ENCODE data around the gene OLFML1. TPM values are rescaled to one million over a fixed set of nuclear protein-coding genes. Genes with fewer than 3 reads are reported as not detected.

The OLFML1 gene
- total and polyA plus RNA-seq, 10 of the 15 experiments (the other 5 are each of a cell fraction or from before 2014, with no cell fraction given), result 0.04 to 0.71 (median 0.21) TPM; not detected in 6

DNA sequence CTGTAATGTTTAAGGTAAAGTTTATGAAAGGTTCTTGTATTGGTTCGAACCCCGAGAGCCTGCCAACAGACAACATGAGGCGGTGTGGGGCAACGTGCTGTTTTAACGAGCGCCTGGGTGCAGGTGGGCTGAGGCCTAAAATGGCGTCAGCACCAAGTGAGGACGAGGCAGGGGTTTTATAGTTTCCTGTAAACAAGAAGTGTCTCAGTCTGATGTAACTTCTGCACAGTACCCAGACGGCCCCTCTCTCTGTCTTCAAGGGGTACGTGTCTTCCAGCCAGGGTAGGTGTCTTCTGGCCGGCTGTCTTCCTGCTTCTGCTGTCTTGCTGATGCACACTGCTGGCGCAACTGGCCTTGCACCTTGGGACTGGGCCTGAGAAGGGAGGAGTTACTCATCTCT lies 31.2 kb downstream of the OLFML1 start:
- Histone ChIP-seq H3K36me3 (ENCODE audit: control insufficient read depth in 2 of 2, insufficient read depth in 2 of 2, low read length in 1 of 2) (no peaks in the 10 kb centered on the region), H3K4me3 (peak overlapping the region; percentile 92), H3K79me2 (ENCODE audit: control insufficient read depth, insufficient read depth, low read length) (peaks cover 84% of the 10 kb centered on the region), H2AFZ (ENCODE audit: control insufficient read depth, low read depth, low read length) (no peak overlapping the region), H3K9me3 (replicated peaks; ENCODE audit: control insufficient read depth, insufficient read depth, low read length) (no peaks in the 10 kb centered on the region), H3K4me2 (ENCODE audit: control insufficient read depth, insufficient read depth) (peak overlapping the region; percentile 97), H3K4me1 (ENCODE audit: control insufficient read depth, insufficient read depth, low read length) (peaks cover 31% of the 10 kb centered on the region), H3K27me3 (replicated peaks in 1 of 2; ENCODE audit: control insufficient read depth in 2 of 2, insufficient read depth in 2 of 2, low read length in 1 of 2) (no peaks in the 10 kb centered on the region), H3K27ac (ENCODE audit: control insufficient read depth, insufficient read depth) (peak overlapping the region; percentile 99), H3K9ac (ENCODE audit: control insufficient read depth, insufficient read depth, low read length) (peak overlapping the region; percentile 96), H4K20me1 (ENCODE audit: control insufficient read depth, insufficient read depth) (no peaks in the 10 kb centered on the region)
- ATAC-seq, result no peak
- WGBS (ENCODE audit: insufficient coverage, insufficient replicate concordance, low lambda C conversion rate, missing lambda C conversion rate), result 91% methylated on average over 12 of the region's 12 CpGs
- no peak for FAIRE-seq
- SMC1A ChIA-PET (ENCODE audit: uncharacterized antibody, unreplicated experiment), result interaction anchor here (0.8 to 6.8 kb wide), 8 partner anchors 7 to 98 kb away, joined by 3 to 69 read pairs (median 8); partner anchors contain the start of gene OLFML1
- DNase-seq (ENCODE audit: low read depth, low spot score), result no peak
- POLR2A ChIA-PET, result interaction anchor here (1.2 to 2.5 kb wide), 3 partner anchors 9 to 14 kb away, joined by 3 to 8 read pairs (median 5); no protein-coding TSS in a partner anchor
- in situ Hi-C loops (cut with MboI), result loop anchor here (25.0 kb wide), 1 partner anchor 1829 kb away; the partner anchor contains the start of genes TRIM22 and TRIM5
- no TSS peak for BruUV-seq (replicated peaks)
- RAD21 ChIA-PET (ENCODE audit: unreplicated experiment), result interaction anchor here (1.3 to 2.3 kb wide), 4 partner anchors 8 to 149 kb away, joined by 3 to 9 read pairs (median 6); no protein-coding TSS in a partner anchor
- CTCF ChIA-PET, result interaction anchor here (1.0 to 3.2 kb wide), 5 partner anchors 21 to 136 kb away, joined by 3 to 21 read pairs (median 5); no protein-coding TSS in a partner anchor
- intact Hi-C loops (cut with micrococcal nuclease; ENCODE audit: unreplicated experiment), result loop anchor here (10.0 kb wide), 1 partner anchor 772 kb away; no protein-coding TSS in a partner anchor
- TF ChIP-seq YY1 (IDR thresholded peaks at IDR 0.05; ENCODE audit: low read depth, low read length) (peak; percentile 75), RB1 (IDR thresholded peaks at IDR 0.05; ENCODE audit: borderline replicate concordance) (0 out of 2 replicates have a peak, but pooled peaks have one; percentile 27), POLR2AphosphoS5 (IDR thresholded peaks at IDR 0.05; ENCODE audit: low read length) (peak; percentile 53; the same call in 1 of the 2 replicates), HDAC2 (IDR thresholded peaks at IDR 0.05) (no peak), RCOR1 (conservative IDR thresholded peaks at IDR 0.05; ENCODE audit: low read depth, low read length) (no peak), ZNF622 (IDR thresholded peaks at IDR 0.05) (no peak), ZBTB33 (IDR thresholded peaks at IDR 0.05) (peak; percentile 53), SPI1 (IDR thresholded peaks at IDR 0.05; ENCODE audit: borderline replicate concordance, insufficient read depth, low read depth, low read length) (no peak), ATF7 (IDR thresholded peaks at IDR 0.05; ENCODE audit: low read depth) (no peak)
- TF ChIP-seq, protein P1, sequence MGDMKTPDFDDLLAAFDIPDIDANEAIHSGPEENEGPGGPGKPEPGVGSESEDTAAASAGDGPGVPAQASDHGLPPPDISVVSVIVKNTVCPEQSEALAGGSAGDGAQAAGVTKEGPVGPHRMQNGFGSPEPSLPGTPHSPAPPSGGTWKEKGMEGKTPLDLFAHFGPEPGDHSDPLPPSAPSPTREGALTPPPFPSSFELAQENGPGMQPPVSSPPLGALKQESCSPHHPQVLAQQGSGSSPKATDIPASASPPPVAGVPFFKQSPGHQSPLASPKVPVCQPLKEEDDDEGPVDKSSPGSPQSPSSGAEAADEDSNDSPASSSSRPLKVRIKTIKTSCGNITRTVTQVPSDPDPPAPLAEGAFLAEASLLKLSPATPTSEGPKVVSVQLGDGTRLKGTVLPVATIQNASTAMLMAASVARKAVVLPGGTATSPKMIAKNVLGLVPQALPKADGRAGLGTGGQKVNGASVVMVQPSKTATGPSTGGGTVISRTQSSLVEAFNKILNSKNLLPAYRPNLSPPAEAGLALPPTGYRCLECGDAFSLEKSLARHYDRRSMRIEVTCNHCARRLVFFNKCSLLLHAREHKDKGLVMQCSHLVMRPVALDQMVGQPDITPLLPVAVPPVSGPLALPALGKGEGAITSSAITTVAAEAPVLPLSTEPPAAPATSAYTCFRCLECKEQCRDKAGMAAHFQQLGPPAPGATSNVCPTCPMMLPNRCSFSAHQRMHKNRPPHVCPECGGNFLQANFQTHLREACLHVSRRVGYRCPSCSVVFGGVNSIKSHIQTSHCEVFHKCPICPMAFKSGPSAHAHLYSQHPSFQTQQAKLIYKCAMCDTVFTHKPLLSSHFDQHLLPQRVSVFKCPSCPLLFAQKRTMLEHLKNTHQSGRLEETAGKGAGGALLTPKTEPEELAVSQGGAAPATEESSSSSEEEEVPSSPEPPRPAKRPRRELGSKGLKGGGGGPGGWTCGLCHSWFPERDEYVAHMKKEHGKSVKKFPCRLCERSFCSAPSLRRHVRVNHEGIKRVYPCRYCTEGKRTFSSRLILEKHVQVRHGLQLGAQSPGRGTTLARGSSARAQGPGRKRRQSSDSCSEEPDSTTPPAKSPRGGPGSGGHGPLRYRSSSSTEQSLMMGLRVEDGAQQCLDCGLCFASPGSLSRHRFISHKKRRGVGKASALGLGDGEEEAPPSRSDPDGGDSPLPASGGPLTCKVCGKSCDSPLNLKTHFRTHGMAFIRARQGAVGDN (IDR thresholded peaks at IDR 0.05), result peak; percentile 44; the same call in 1 of the 2 replicates
- TF ChIP-seq, protein P2, sequence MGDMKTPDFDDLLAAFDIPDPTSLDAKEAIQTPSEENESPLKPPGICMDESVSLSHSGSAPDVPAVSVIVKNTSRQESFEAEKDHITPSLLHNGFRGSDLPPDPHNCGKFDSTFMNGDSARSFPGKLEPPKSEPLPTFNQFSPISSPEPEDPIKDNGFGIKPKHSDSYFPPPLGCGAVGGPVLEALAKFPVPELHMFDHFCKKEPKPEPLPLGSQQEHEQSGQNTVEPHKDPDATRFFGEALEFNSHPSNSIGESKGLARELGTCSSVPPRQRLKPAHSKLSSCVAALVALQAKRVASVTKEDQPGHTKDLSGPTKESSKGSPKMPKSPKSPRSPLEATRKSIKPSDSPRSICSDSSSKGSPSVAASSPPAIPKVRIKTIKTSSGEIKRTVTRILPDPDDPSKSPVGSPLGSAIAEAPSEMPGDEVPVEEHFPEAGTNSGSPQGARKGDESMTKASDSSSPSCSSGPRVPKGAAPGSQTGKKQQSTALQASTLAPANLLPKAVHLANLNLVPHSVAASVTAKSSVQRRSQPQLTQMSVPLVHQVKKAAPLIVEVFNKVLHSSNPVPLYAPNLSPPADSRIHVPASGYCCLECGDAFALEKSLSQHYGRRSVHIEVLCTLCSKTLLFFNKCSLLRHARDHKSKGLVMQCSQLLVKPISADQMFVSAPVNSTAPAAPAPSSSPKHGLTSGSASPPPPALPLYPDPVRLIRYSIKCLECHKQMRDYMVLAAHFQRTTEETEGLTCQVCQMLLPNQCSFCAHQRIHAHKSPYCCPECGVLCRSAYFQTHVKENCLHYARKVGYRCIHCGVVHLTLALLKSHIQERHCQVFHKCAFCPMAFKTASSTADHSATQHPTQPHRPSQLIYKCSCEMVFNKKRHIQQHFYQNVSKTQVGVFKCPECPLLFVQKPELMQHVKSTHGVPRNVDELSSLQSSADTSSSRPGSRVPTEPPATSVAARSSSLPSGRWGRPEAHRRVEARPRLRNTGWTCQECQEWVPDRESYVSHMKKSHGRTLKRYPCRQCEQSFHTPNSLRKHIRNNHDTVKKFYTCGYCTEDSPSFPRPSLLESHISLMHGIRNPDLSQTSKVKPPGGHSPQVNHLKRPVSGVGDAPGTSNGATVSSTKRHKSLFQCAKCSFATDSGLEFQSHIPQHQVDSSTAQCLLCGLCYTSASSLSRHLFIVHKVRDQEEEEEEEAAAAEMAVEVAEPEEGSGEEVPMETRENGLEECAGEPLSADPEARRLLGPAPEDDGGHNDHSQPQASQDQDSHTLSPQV (IDR thresholded peaks at IDR 0.05), result no peak
- TF ChIP-seq, protein P3, sequence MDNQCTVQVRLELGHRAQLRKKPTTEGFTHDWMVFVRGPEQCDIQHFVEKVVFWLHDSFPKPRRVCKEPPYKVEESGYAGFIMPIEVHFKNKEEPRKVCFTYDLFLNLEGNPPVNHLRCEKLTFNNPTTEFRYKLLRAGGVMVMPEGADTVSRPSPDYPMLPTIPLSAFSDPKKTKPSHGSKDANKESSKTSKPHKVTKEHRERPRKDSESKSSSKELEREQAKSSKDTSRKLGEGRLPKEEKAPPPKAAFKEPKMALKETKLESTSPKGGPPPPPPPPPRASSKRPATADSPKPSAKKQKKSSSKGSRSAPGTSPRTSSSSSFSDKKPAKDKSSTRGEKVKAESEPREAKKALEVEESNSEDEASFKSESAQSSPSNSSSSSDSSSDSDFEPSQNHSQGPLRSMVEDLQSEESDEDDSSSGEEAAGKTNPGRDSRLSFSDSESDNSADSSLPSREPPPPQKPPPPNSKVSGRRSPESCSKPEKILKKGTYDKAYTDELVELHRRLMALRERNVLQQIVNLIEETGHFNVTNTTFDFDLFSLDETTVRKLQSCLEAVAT (IDR thresholded peaks at IDR 0.05), result peak; percentile 94
